ENCODE data around the gene SURF2.

The SURF2 gene

GRCh38 chr9:133335924-133336811 is 20.2 kb upstream of the SURF2 start, which contains the start of gene SURF6:
SURF6 (minus strand) TSS chr9:133336188; CDS start chr9:133336132, 56 bp downstream.
- DNase-seq (ENCODE audit: low spot score), result peak; percentile 96

DNA sequence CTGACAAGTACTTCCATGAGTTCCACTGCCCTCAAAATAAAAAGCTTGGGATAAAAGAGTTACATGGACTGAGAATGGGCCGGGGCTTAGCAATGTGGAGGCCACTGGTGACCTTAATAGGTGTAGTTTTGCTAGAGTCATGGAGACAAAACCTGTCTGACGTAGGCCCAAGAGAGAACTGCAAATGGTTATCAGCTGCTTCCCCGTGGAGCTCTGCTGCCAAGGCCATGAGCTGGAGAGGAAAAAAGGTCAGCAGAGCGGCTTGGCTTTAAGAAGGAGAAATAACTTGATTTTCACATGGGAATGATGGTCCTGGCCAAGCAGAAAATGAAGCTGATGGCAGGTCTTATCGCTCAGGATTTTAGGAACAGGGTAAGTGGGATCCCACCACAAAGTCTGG is 16.7 kb upstream of the SURF2 start:
- DNase-seq (ENCODE audit: low spot score), result no peak

GRCh38 chr9:133340256-133340655 is 16.1 kb upstream of the SURF2 start:
- no peak for DNase-seq (ENCODE audit: low spot score)

GRCh38 chr9:133340916-133341315 is 15.4 kb upstream of the SURF2 start:
- no peak for DNase-seq (ENCODE audit: low spot score)

DNA sequence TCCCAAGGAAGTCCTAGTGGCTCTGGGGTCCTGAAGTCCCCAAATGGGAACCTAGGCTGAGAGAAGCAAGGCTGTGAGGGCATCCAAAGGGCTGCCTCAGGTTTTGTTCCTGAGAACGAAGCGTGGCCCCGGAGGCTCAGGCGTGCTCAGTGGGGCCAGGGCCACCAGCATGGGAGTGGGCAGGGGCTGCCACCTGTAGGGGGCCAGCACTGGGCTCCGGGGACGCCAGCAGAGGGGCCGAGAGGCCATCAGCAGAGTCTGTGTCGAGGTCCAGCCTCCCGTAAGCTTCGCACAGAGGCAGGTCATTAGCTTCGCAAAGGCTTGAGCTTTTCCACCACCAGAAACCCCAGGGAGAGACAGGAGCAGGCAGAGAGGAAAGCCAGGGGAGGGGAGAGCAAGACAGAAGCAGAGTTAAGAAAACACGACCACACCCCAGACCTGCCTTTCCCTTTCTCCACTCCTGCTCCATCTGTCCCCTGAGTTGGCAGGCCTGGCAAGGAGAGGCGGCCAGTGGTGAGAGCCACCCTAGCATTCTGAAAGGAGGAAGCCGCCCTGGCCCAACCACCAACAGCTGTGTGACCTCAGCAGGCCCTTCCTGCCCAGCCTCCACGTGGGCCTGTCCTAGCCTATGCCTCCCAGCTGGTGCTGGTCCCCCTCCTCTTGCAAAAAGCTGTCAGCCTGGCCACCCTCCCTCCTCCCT is 14.8 kb upstream of the SURF2 start:
- no peak for DNase-seq (ENCODE audit: low spot score)

- DNase-seq (ENCODE audit: low spot score), result no peak
Observed at GRCh38 chr9:133342069-133342406, 14.3 kb upstream of the SURF2 start.

DNA sequence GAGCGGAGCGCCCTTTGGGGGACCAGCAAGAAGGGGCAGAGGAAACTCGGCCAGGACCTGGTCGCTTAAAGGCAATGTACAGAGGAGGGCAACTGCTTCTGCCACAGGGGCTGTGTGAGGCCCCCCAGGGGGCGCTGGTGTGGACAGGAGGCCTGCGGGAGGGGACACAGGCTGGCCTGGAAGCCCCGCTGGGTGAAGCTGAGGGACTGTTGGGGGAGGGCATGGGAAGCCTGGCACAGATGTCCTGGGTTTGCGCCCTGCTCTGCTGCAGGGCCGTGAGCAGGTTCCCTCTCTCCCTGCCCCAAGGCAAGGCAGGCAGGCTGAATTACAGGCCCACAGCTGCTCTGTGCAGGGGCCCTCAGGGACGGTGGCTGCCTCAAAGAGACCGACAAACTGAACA is 13.8 kb upstream of the SURF2 start:
- DNase-seq (ENCODE audit: low spot score), result no peak

- DNase-seq (ENCODE audit: low spot score), result no peak
Observed at GRCh38 chr9:133344071-133344470, 12.3 kb upstream of the SURF2 start.

- DNase-seq (ENCODE audit: low spot score), result no peak
Observed at GRCh38 chr9:133344979-133345378, 11.4 kb upstream of the SURF2 start.

DNA sequence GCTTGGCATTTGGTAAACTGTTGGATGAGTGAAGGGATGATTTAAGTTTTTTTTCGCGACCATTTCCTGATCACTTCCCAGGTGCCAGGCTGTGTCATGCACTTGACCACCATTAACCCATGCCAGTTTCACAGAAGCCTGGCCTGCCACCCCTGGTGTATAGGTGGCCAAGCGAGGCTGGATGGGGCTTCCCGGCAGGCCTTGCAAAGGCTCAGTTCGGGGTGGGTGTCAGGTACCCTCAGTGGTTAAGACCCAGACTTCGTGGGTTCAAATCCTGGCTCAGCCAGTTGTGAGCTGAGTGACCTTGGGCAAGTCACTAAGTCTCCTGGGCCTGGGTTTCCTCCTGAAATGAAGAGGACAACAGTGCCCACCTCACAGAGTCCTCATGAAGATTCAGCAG is 10.8 kb upstream of the SURF2 start:
- DNase-seq (ENCODE audit: low spot score), result no peak

DNA sequence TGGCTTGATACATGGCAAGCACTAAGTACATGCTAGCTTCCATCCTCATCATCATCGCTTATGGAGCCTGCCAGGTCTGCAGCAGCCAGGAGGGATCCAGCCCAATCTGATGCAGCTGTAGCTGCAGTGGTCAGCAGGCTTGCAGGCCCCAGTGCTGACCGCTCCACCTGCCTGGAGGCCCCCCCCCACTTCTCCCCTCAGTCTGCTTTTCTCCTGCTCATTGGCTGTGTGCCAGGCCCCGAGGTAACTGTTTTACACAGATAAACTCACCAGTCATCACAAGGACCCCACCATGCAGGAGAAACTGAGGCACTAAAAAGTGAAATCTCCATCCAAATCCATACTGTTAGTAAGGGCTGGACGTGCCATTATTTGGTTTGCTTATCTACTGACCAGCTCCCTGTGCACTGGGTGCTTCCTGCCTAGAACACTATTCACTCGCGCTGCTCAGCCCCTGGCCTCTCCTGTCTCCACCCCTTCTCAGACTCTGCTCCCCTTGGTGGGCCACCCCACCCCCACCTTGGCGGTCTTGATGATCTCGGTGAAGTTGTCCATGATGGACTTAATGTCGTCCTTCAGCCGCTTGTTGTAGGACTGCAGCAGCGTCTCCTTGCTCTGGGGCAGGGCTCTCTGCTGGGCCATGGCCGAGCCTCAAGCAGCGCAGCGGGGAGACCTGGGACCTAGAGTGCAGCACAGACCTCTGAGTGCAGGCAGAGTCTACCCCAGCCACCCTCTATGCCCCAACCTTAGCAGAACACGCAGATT is 10.1 kb upstream of the SURF2 start:
- no peak for DNase-seq (ENCODE audit: low spot score)

- peak; percentile 71 for DNase-seq (ENCODE audit: low spot score)
Observed at GRCh38 chr9:133347515-133347984, 8.8 kb upstream of the SURF2 start.

DNA sequence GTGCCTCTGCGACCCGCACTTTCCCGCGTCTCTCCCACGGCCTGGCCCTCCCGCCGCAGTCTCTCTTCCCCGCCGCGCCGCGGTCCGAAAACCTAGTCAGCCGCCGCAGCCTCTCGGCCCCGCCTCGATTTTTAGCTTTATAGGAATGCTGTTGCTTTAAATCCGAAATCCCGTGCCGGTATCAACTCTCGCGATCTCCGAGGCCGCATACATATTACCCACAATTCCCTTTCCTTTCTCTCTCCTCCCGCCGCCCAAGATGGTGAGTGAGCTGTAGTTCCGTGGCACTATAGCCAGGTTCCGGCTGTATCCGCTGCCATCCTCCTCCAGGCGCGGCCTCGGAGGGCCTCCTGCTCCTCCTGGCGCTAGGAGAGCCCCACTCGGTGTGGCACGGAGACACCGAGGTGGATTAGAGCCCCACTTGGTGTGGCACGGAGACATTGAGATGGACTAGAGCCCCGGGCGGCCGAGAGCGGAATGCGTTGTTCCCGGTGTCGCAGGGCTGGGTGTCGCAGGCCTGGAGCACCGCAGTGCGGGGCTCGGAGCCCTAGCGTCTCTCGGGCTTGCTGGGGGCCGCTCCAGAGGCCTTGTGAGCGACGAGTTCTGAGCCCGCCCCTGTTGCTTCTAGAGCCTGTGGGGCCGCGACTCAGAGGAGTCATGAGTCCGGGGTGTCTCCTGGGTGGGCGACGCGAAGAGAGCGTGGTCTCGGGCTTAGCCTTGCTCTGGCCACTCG is 8.2 kb upstream of the SURF2 start, which contains the start of the genes MED22 and RPL7A:
TSS of gene MED22 (minus strand) at position 147 of the 733 bp plus-strand sequence. CDS start 1,469 bp downstream, outside the sequence.
TSS of gene RPL7A (plus strand) at position 234 of the 733 bp plus-strand sequence. CDS start at position 260, 26 bp downstream.
- peak; percentile 93 for DNase-seq (ENCODE audit: low spot score)

DNA sequence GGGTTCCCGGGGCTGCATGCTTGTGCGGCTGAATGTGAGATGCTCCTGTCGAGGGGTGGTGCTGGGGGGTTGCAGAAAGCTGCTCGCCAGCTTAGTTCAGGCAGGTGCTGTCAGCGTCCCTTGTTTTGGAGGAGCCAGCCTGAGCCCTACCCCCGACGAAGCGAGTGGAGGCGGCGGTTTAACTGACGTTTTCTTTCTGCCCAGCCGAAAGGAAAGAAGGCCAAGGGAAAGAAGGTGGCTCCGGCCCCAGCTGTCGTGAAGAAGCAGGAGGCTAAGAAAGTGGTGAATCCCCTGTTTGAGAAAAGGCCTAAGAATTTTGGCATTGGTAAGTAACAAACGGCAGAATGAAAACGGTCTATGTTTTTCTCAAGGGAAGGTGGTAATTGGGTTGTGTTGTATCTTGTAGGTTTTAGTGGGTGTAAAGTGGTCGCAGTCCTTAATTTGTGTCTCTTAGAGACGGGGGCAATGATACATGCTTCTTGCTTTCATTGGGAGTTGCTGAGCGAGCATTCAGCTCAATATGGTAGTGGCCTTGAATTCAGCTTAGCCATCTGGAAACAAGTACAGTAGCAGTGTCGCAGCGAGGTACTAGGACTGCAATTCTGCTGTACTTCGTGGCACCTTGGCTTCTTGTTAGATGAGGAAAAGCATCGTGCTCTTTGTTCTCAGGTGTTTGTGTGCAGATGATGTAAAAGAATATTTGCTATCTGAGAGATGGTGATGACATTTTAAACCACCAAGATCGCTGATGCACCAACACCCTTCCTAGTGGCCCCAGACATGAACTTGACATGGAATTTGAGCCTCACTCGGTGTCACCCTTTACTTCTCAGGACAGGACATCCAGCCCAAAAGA is 7.4 kb upstream of the SURF2 start:
- no peak for DNase-seq (ENCODE audit: low spot score)

DNA sequence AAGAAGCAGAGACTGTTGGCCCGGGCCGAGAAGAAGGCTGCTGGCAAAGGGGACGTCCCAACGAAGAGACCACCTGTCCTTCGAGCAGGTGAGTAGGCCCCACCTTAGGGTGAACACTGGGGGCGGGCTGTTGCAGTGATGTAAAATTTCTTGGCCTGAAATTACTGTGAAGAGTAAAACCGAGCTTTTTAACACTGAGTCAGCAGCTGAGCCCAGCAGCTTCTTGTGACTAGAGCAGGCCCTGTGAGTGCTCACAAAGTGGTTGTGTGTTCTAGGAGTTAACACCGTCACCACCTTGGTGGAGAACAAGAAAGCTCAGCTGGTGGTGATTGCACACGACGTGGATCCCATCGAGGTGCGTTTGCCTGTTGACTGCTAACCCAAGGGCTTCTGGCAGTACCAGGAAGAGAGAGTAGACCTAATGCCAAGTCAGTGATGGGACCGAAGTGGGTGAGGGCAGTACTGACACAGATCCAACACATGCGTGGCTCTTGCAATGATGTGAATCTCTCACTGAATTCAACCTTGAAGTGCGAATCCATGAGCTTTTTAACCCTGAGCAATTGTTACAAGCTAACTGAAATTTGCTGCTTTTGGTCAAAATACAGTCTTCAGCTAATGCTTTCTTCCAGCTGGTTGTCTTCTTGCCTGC is 6.3 kb upstream of the SURF2 start:
- DNase-seq (ENCODE audit: low spot score), result no peak

DNA sequence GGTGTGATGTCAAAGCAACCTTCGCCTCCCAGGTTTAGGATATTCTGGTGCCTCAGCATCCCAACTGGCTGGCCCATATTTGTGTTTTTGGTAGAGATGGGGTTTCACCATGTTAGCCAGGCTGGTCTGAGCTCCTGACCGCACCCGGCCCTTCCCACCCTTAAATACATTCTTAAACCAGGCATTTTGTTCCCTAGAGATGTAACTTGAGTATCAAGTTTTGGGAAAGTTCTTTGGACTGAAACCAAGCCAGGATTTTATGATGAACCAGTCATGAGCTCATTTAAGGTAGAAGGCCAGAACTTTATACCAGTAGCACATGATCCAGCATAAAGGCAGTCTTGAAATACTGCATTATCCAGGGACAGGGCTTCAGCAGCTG is 4.8 kb upstream of the SURF2 start:
- no peak for DNase-seq (ENCODE audit: low spot score)

GRCh38 chr9:133351908-133352634 is 4.3 kb upstream of the SURF2 start:
- peak; percentile 71 for DNase-seq (ENCODE audit: low spot score)

DNA sequence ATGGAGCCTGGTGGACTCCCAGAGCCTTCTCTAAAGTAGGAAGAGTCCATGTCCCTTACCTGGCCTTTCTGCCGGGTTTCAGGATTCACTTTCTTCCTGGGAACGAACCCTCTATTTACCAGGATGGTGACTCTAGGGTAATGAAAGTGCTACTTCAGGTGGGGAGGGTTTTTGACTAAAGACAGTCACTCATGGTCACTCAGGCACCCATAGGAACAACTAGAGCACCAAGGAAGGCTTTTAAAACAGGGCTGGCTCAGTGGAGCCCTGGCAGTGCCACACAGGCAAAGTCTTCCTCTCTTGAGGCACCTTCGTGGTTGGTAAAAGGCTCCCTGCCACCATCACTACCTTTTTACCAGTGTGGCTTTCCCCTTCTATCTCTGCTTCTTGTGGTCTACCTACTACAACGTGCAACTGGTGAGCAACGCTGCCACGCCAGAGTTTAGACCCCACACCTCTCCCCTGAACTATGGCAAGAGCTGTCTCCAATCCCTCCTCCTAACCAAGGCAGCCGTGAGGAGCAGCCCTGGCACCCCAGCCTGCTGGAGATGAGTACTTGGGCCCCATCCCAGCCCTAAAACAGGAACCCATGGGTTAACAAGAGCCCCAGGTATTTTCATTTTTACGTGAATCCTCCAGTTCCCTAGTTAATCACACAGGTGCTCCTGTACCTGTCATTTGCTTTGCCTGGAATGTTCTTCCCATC is 3.6 kb upstream of the SURF2 start:
- DNase-seq (ENCODE audit: low spot score), result no peak

GRCh38 chr9:133353548-133353947 is 2.8 kb upstream of the SURF2 start:
- DNase-seq (ENCODE audit: low spot score), result no peak

Measured in GM03348 (cell line).